GM12878 (cell line): Measurements from ENCODE around the gene NCAPD3. TPM values are rescaled to one million over a fixed set of nuclear protein-coding genes. Genes with fewer than 3 reads are reported as not detected.

Experiments used
- ATAC-seq: fragments of 200-7000 bp; cut with Tn5 transposase; 3 replicates; pipeline ENCODE4 v1.9.1; 2020; ENCODE audit warnings: mild to moderate bottlenecking, moderate library complexity
- BruUV-seq: library from RNA; stranded (reverse); fragments of 400-500 nt; replicated peaks from 2 replicates; lab custom pipeline; 2021; lab: Mats Ljungman, UMichigan
- CTCF ChIA-PET: fragments of 300-600 bp; sonication (Branson Sonifier 250); formaldehyde crosslinking; extraction: SDS; loops from one replicate; lab custom pipeline; 2021; ENCODE audit warnings: inconsistent platforms; lab: Yijun Ruan, JAX
- POLR2A ChIA-PET: fragments of 350-600 bp; formaldehyde crosslinking; extraction: SDS; loops from one replicate; lab custom pipeline; 2021; ENCODE audit warnings: inconsistent platforms; lab: Charles Lee
- RAD21 ChIA-PET: fragments of 300-600 bp; sonication (Branson Sonifier 250); formaldehyde crosslinking; loops from one replicate; lab custom pipeline; 2023; ENCODE audit warnings: antibody characterized with exemption; ENCODE audit not compliant: unreplicated experiment; lab: Charles Lee
- SMC1A ChIA-PET: fragments of 300-600 bp; sonication (Branson Sonifier 250); formaldehyde crosslinking; loops from one replicate; lab custom pipeline; 2023; ENCODE audit not compliant: unreplicated experiment, uncharacterized antibody; lab: Charles Lee
- DNase-seq: peaks from one replicate; pipeline ENCODE4 v3.0.0-alpha.2; 2011; ENCODE audit warnings: low read depth, low spot score
- FAIRE-seq: peaks from 3 replicates; lab custom pipeline; 2011; peaks lifted over from hg19 to GRCh38; lab: Jason Lieb, UNC
- H2AFZ ChIP-seq: 2 replicates; pipeline ENCODE4 v1.6.0; 2011; ENCODE audit warnings: low read depth, low read length, control low read depth; ENCODE audit not compliant: control insufficient read depth
- H3K27ac ChIP-seq: 2 replicates; pipeline ENCODE4 v1.5.1; 2011; ENCODE audit warnings: control low read depth; ENCODE audit not compliant: control insufficient read depth, insufficient read depth
- H3K27me3 ChIP-seq, 2 experiments: replicated peaks in 1 of 2; 2 replicates each; pipeline versions ENCODE4 v1.6.0 to v1.6.1; 2011; ENCODE audit warnings: low read length in 1 of 2; ENCODE audit not compliant: control insufficient read depth in 2 of 2, insufficient read depth in 2 of 2
- H3K36me3 ChIP-seq, 2 experiments: 2 replicates each; pipeline ENCODE4 v1.5.1; 2011; ENCODE audit warnings: low read length in 1 of 2; ENCODE audit not compliant: control insufficient read depth in 2 of 2, insufficient read depth in 2 of 2
- H3K4me1 ChIP-seq: 2 replicates; pipeline ENCODE4 v1.6.1; 2011; ENCODE audit warnings: mild to moderate bottlenecking, low read length, moderate library complexity, mixed read lengths; ENCODE audit not compliant: control insufficient read depth, insufficient read depth
- H3K4me2 ChIP-seq: 2 replicates; pipeline ENCODE4 v1.6.0; 2011; ENCODE audit warnings: control low read depth; ENCODE audit not compliant: control insufficient read depth, insufficient read depth
- H3K4me3 ChIP-seq: fragments of 200-600 bp; sonication (generic); 2 replicates; pipeline ENCODE4 v1.5.1; 2016
- H3K79me2 ChIP-seq: 2 replicates; pipeline ENCODE4 v1.6.0; 2011; ENCODE audit warnings: low read length; ENCODE audit not compliant: control insufficient read depth, insufficient read depth
- H3K9ac ChIP-seq: 2 replicates; pipeline ENCODE4 v1.8.0; 2011; ENCODE audit warnings: low read length, control low read depth, mixed read lengths; ENCODE audit not compliant: control insufficient read depth, insufficient read depth
- H3K9me3 ChIP-seq: replicated peaks from 3 replicates; pipeline ENCODE4 v1.5.1; 2011; ENCODE audit warnings: mild to moderate bottlenecking, low read length; ENCODE audit not compliant: control insufficient read depth, insufficient read depth
- H4K20me1 ChIP-seq: 2 replicates; pipeline ENCODE4 v1.6.0; 2011; ENCODE audit not compliant: control insufficient read depth, insufficient read depth
- DPF2 ChIP-seq: fragments of 450-650 bp; IDR thresholded peaks from 2 replicates; pipeline ENCODE4 v1.6.1; 2017; ENCODE audit warnings: mild to moderate bottlenecking
- GABPA ChIP-seq: IDR thresholded peaks from 2 replicates; pipeline ENCODE4 v1.6.1; 2014; ENCODE audit warnings: antibody characterized with exemption, low read depth, mild to moderate bottlenecking, inconsistent platforms
- GATAD2B ChIP-seq: fragments of 450-650 bp; conservative IDR thresholded peaks from 2 replicates; pipeline ENCODE4 v1.6.1; 2017; ENCODE audit warnings: low read depth, mild to moderate bottlenecking, moderate library complexity
- IKZF2 ChIP-seq, 2 experiments: fragments of 450-650 bp; IDR thresholded peaks; 2 replicates each; pipeline ENCODE4 v1.6.1; 2017; ENCODE audit warnings: mild to moderate bottlenecking in 2 of 2, moderate library complexity in 2 of 2
- NBN ChIP-seq: fragments of 450-650 bp; IDR thresholded peaks from 2 replicates; pipeline ENCODE4 v1.6.1; 2016
- NFIC ChIP-seq: IDR thresholded peaks from 2 replicates; pipeline ENCODE4 v1.6.1; 2012; ENCODE audit warnings: low read depth, mild to moderate bottlenecking, inconsistent platforms, low read length, moderate library complexity
- NKRF ChIP-seq: fragments of 450-650 bp; conservative IDR thresholded peaks from 2 replicates; pipeline ENCODE4 v1.6.1; 2017; ENCODE audit warnings: mild to moderate bottlenecking, moderate library complexity
- TCF12 ChIP-seq: IDR thresholded peaks from 2 replicates; pipeline ENCODE4 v1.6.1; 2011; ENCODE audit warnings: low read depth, mild to moderate bottlenecking, low read length
- ZZZ3 ChIP-seq: IDR thresholded peaks from 2 replicates; pipeline ENCODE4 v1.6.1; 2011; ENCODE audit warnings: low read depth; ENCODE audit not compliant: control insufficient read depth, insufficient read length
- WGBS: methylation state at CpG from one replicate; pipeline ENCODE4 v1.1.6; 2016; ENCODE audit warnings: low lambda C conversion rate; ENCODE audit not compliant: insufficient replicate concordance, insufficient coverage; ENCODE audit errors: missing lambda C conversion rate; 5-methylcytosine and 5-hydroxymethylcytosine counted together
- in situ Hi-C: fragments of 300-500 bp; cut with MboI; formaldehyde crosslinking; loops from 9 replicates; pipeline ENCODE4 v1.14.3; 2018; ENCODE audit warnings: mixed read lengths
- intact Hi-C: fragments of 100-400 bp; cut with micrococcal nuclease; formaldehyde crosslinking; loops from one replicate; pipeline ENCODE4 v1.14.2; 2022; ENCODE audit not compliant: unreplicated experiment
- polyA plus RNA-seq, 11 experiments: library from polyadenylated mRNA; depleted of rRNA in 4 of 11; unstranded in 6 of 11; stranded (reverse) in 5 of 11; fragments of >200 nt; fragmentation: Nextera tagmentation in 4 of 11; fragmentation: Illumina TruSeq in 1 of 11; extraction: Ambion mirVana in 4 of 11; extraction: Trizol in 1 of 11; gene quantifications; 1 replicate in 1 of 11; 2 replicates in 10 of 11; pipeline versions ENCODE4 v1.2.1 to v1.2.3, GENCODE V29; 2011 to 2016; ENCODE audit warnings: inconsistent platforms in 2 of 11, missing spikeins in 2 of 11, low read depth in 1 of 11
- total RNA-seq, 4 experiments: library from RNA; depleted of rRNA in 3 of 4; stranded (reverse); fragments of >200 nt in 3 of 4; fragmentation: Illumina TruSeq in 1 of 4; extraction: Trizol in 1 of 4; gene quantifications; 2 replicates each; pipeline versions ENCODE4 v1.2.1 to v1.2.3, GENCODE V29; 2013 to 2021
- TF ChIP-seq, protein P1 (sequence below): IDR thresholded peaks from 2 replicates; pipeline ENCODE4 v1.6.1; 2012; ENCODE audit warnings: low read depth, low read length, improper control_type of control experiment

Gene NCAPD3
- total and polyA plus RNA-seq, 10 of the 15 experiments (the other 5 are each of a cell fraction or from before 2014, with no cell fraction given) = 14.9 to 58.2 (median 48.2) TPM

DNA sequence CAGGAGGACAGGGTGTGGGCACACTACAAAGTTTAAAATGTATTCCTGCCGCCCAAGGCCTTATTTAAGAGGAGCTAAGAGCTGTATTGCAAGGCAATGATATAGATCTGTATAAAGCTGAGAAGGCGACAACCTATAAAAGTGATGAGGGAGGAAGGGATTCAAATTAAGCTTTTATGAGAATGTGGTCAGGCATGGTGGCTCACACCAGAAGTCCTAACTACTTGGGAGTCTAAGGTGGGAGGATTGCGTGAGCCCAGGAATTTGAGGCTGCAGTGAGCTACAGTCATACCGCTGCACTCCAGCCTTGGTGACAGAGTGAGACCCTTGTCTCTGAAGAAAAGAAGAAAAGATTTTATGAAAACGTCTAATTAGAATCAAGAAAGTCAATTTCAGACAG is 42.7 kb upstream of the NCAPD3 start:
- Histone ChIP-seq H3K4me1 (no peaks in the 10 kb centered on the region; the same call in 1 of the 2 replicates), H3K9me3 (no peaks in the 10 kb centered on the region), H3K9ac (no peak overlapping the region), H3K4me2 (no peak overlapping the region), H3K27ac (no peak overlapping the region)
- ChIA-PET POLR2A (no interaction called here), CTCF (no interaction called here), SMC1A (interaction anchor here (1.0 kb wide), 1 partner anchor 78 kb away, joined by 3 read pairs; no protein-coding TSS in a partner anchor)
- BruUV-seq = no TSS peak
- TF ChIP-seq ZZZ3 (no peak), NKRF (no peak), IKZF2 (IDR thresholded peaks at IDR 0.05) (no peak), GABPA (no peak), NBN (no peak), DPF2 (no peak), NFIC (no peak), GATAD2B (no peak), TCF12 (no peak)
- TF ChIP-seq, protein P1, sequence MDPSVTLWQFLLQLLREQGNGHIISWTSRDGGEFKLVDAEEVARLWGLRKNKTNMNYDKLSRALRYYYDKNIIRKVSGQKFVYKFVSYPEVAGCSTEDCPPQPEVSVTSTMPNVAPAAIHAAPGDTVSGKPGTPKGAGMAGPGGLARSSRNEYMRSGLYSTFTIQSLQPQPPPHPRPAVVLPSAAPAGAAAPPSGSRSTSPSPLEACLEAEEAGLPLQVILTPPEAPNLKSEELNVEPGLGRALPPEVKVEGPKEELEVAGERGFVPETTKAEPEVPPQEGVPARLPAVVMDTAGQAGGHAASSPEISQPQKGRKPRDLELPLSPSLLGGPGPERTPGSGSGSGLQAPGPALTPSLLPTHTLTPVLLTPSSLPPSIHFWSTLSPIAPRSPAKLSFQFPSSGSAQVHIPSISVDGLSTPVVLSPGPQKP = no peak
- TF ChIP-seq, all 136 proteins: peak for 0
- Histone ChIP-seq H3K27me3 (no peaks in the 10 kb centered on the region), H3K4me3 (no peak overlapping the region), H3K79me2 (no peaks in the 10 kb centered on the region), H4K20me1 (no peaks in the 10 kb centered on the region), H3K36me3 (0 out of 4 replicates have a peak, but pooled peaks cover 0 to 3% of the 10 kb centered on the region in 2 experiments), H2AFZ (no peak overlapping the region)
- intact Hi-C loops = no loop called here
- ATAC-seq (no peak), FAIRE-seq (no peak), DNase-seq (no peak)
- RAD21 ChIA-PET = no interaction called here
- 66% methylated on average over 5 of the region's 5 CpGs for WGBS
- in situ Hi-C loops = no loop called here
